HEK293 (cell line): ENCODE data around the gene NUBP1.
"Not testable (repeated sequence)": the region's sequence is repeated elsewhere in the genome, so short reads cannot be mapped to it uniquely, and the experiment has no call there.

Experiments
- CTCF ChIA-PET: fragments of 350-600 bp; formaldehyde crosslinking; extraction: SDS; loops from one replicate; lab custom pipeline; 2021; ENCODE audit warnings: antibody characterized with exemption; lab: Yijun Ruan, JAX
- POLR2A ChIA-PET: fragments of 300-600 bp; formaldehyde crosslinking; extraction: SDS; loops from one replicate; lab custom pipeline; 2020; ENCODE audit warnings: antibody characterized with exemption, inconsistent platforms; lab: Yijun Ruan, JAX
- H3K27ac ChIP-seq: fragments of 200-500 bp; sonication (Bioruptor generic); 2 replicates; pipeline ENCODE4 v1.5.1; 2014; ENCODE audit warnings: low read depth, low read length, control low read depth, inconsistent platforms; ENCODE audit errors: extremely low read depth
- H3K36me3 ChIP-seq, 2 experiments: fragments of 200-500 bp in 1 of 2; sonication (Bioruptor generic) in 1 of 2; 1 replicate in 1 of 2; 2 replicates in 1 of 2; pipeline ENCODE4 v1.5.1; 2014 to 2017; ENCODE audit warnings: inconsistent platforms in 2 of 2, low read length in 2 of 2; ENCODE audit not compliant: control insufficient read depth in 2 of 2, insufficient read depth in 1 of 2
- H3K4me1 ChIP-seq: fragments of 200-500 bp; sonication (Bioruptor generic); 2 replicates; pipeline ENCODE4 v1.5.1; 2014; ENCODE audit warnings: mild to moderate bottlenecking, low read length, inconsistent platforms; ENCODE audit not compliant: control insufficient read depth, insufficient read depth
- H3K4me3 ChIP-seq: 2 replicates; pipeline ENCODE4 v1.5.1; 2011; ENCODE audit warnings: low read depth, mild to moderate bottlenecking, control low read depth, low read length, moderate library complexity
- H3K9me3 ChIP-seq: fragments of 200-500 bp; sonication (Bioruptor generic); 2 replicates; pipeline ENCODE4 v1.5.1; 2014; ENCODE audit warnings: low read depth, low read length, inconsistent platforms; ENCODE audit not compliant: control insufficient read depth, insufficient read depth
- GFI1B ChIP-seq: fragments of 450-650 bp; formaldehyde crosslinking; IDR thresholded peaks from 2 replicates; pipeline ENCODE4 v1.5.1; 2016; ENCODE audit warnings: missing biosample characterization, missing genetic modification characterization
- HOXD13 ChIP-seq: sonication (generic); formaldehyde crosslinking; IDR thresholded peaks from 2 replicates; pipeline ENCODE4 v1.8.0; 2022; ENCODE audit warnings: missing genetic modification reagents, borderline replicate concordance
- KLF10 ChIP-seq: fragments of 450-650 bp; IDR thresholded peaks from 2 replicates; pipeline ENCODE4 v1.5.1; 2018; ENCODE audit warnings: missing biosample characterization, mild to moderate bottlenecking, missing genetic modification characterization
- OVOL3 ChIP-seq: fragments of 450-650 bp; formaldehyde crosslinking; IDR thresholded peaks from 2 replicates; pipeline ENCODE4 v1.5.1; 2016; ENCODE audit warnings: missing biosample characterization, missing genetic modification characterization
- PRDM1 ChIP-seq: fragments of 450-650 bp; formaldehyde crosslinking; IDR thresholded peaks from 2 replicates; pipeline ENCODE4; 2016; ENCODE audit warnings: missing biosample characterization, missing genetic modification characterization
- SCRT1 ChIP-seq: fragments of 450-650 bp; formaldehyde crosslinking; IDR thresholded peaks from 2 replicates; pipeline ENCODE4 v1.5.1; 2016; ENCODE audit warnings: missing biosample characterization, missing genetic modification characterization, borderline replicate concordance
- SP2 ChIP-seq: fragments of 450-650 bp; formaldehyde crosslinking; IDR thresholded peaks from 2 replicates; pipeline ENCODE4 v1.5.1; 2016; ENCODE audit warnings: missing biosample characterization, missing genetic modification characterization
- ZBTB7A ChIP-seq: fragments of 450-650 bp; formaldehyde crosslinking; IDR thresholded peaks from 2 replicates; pipeline ENCODE4 v1.5.1; 2016; ENCODE audit warnings: low read depth, missing biosample characterization, missing genetic modification characterization
- ZNF112 ChIP-seq: fragments of 450-650 bp; formaldehyde crosslinking; IDR thresholded peaks from 2 replicates; pipeline ENCODE4 v1.5.0; 2017; ENCODE audit warnings: missing biosample characterization, missing genetic modification characterization
- ZNF2 ChIP-seq: fragments of 450-650 bp; formaldehyde crosslinking; IDR thresholded peaks from 2 replicates; pipeline ENCODE4 v1.5.1; 2016; ENCODE audit warnings: missing biosample characterization, missing genetic modification characterization
- ZNF335 ChIP-seq: fragments of 450-650 bp; formaldehyde crosslinking; conservative IDR thresholded peaks from 2 replicates; pipeline ENCODE4 v1.5.1; 2016; ENCODE audit warnings: missing biosample characterization, missing genetic modification characterization
- ZNF362 ChIP-seq: fragments of 450-650 bp; formaldehyde crosslinking; IDR thresholded peaks from 2 replicates; pipeline ENCODE4 v1.5.1; 2016; ENCODE audit warnings: missing biosample characterization, missing genetic modification characterization
- ZNF394 ChIP-seq: fragments of 450-650 bp; formaldehyde crosslinking; IDR thresholded peaks from 2 replicates; pipeline ENCODE4 v1.5.1; 2016; ENCODE audit warnings: missing biosample characterization, missing genetic modification characterization, mild to moderate bottlenecking, moderate library complexity, borderline replicate concordance
- ZNF473 ChIP-seq: fragments of 450-650 bp; formaldehyde crosslinking; IDR thresholded peaks from 2 replicates; pipeline ENCODE4 v1.5.1; 2017; ENCODE audit warnings: missing biosample characterization, missing genetic modification characterization
- ZNF513 ChIP-seq: fragments of 450-650 bp; IDR thresholded peaks from 2 replicates; pipeline ENCODE4 v1.5.1; 2018; ENCODE audit warnings: missing biosample characterization, missing genetic modification characterization
- ZNF529 ChIP-seq: fragments of 450-650 bp; formaldehyde crosslinking; IDR thresholded peaks from 2 replicates; pipeline ENCODE4 v1.5.1; 2017; ENCODE audit warnings: missing genetic modification characterization, missing biosample characterization; ENCODE audit not compliant: insufficient replicate concordance
- ZNF585B ChIP-seq: fragments of 450-650 bp; formaldehyde crosslinking; IDR thresholded peaks from 2 replicates; pipeline ENCODE4 v1.5.1; 2016; ENCODE audit warnings: missing biosample characterization, missing genetic modification characterization
- ZNF629 ChIP-seq: fragments of 450-650 bp; formaldehyde crosslinking; IDR thresholded peaks from 2 replicates; pipeline ENCODE4 v1.5.1; 2017; ENCODE audit warnings: missing biosample characterization, missing genetic modification characterization
- ZNF837 ChIP-seq: fragments of 450-650 bp; formaldehyde crosslinking; IDR thresholded peaks from 2 replicates; pipeline ENCODE4 v1.5.1; 2016; ENCODE audit warnings: missing biosample characterization, missing genetic modification characterization

NUBP1 gene

GRCh38 chr16:10770907-10771306, 27.3 kb downstream of the NUBP1 start:
- Histone ChIP-seq H3K4me1 (no peaks in the 10 kb centered on the region), H3K4me3 (no peak overlapping the region), H3K9me3 (no peaks in the 10 kb centered on the region), H3K36me3 (peaks cover 0 to 21% of the 10 kb centered on the region in 2 experiments; a peak in 2 of 3 replicates), H3K27ac (no peak overlapping the region)
- CTCF ChIA-PET = no interaction called here
- POLR2A ChIA-PET = interaction anchor here (0.8 kb wide), 1 partner anchor 148 kb away, joined by 3 read pairs; no protein-coding TSS in a partner anchor
- TF ChIP-seq ZNF473 (no peak), ZNF394 (tag by site-specific recombination) (no peak)

GRCh38 chr16:10776280-10776679, 32.6 kb downstream of the NUBP1 start:
- no peaks in the 10 kb centered on the region for H3K9me3 ChIP-seq
- no peaks in the 10 kb centered on the region for H3K36me3 ChIP-seq
- ChIA-PET CTCF (no interaction called here), POLR2A (no interaction called here)
- H3K27ac ChIP-seq = no peak overlapping the region
- no peak overlapping the region for H3K4me3 ChIP-seq
- TF ChIP-seq KLF10 (tag by site-specific recombination) (no peak), GFI1B (tag by site-specific recombination) (no peak), ZNF2 (tag by site-specific recombination) (no peak), PRDM1 (no peak), ZNF112 (tag by site-specific recombination) (no peak), ZNF529 (tag by site-specific recombination) (no peak), SP2 (no peak), ZNF837 (no peak), HOXD13 (CRISPR knock-in tag) (no peak), ZBTB7A (no peak)
- H3K4me1 ChIP-seq = no peaks in the 10 kb centered on the region

- H3K36me3 ChIP-seq, H3K4me1 ChIP-seq, H3K27ac ChIP-seq, CTCF ChIA-PET, H3K4me3 ChIP-seq, POLR2A ChIA-PET, H3K9me3 ChIP-seq: not testable (repeated sequence)
These were observed 33.3 kb downstream of the NUBP1 start for GRCh38 chr16:10776923-10777322.

GRCh38 chr16:10777356-10777755, 33.7 kb downstream of the NUBP1 start:
- POLR2A ChIA-PET = no interaction called here
- Histone ChIP-seq H3K4me1 (no peaks in the 10 kb centered on the region), H3K27ac (no peak overlapping the region), H3K9me3 (no peaks in the 10 kb centered on the region), H3K4me3 (no peak overlapping the region), H3K36me3 (no peaks in the 10 kb centered on the region)
- CTCF ChIA-PET = no interaction called here
- TF ChIP-seq ZNF585B (tag by site-specific recombination) (peak; percentile 29; the same call in 1 of the 2 replicates), ZNF335 (no peak)

- H3K27ac ChIP-seq, POLR2A ChIA-PET, H3K9me3 ChIP-seq, H3K36me3 ChIP-seq, H3K4me1 ChIP-seq, H3K4me3 ChIP-seq: not testable (repeated sequence)
- CTCF ChIA-PET = interaction anchor here (0.7 kb wide), 1 partner anchor 19 kb away, joined by 4 read pairs; no protein-coding TSS in a partner anchor
These were observed 36.3 kb downstream of the NUBP1 start for GRCh38 chr16:10779908-10780307.

- H3K9me3 ChIP-seq = no peaks in the 10 kb centered on the region
- ChIA-PET POLR2A (no interaction called here), CTCF (no interaction called here)
- no peaks in the 10 kb centered on the region for H3K36me3 ChIP-seq
- no peaks in the 10 kb centered on the region for H3K4me1 ChIP-seq
- no peak overlapping the region for H3K27ac ChIP-seq
- H3K4me3 ChIP-seq = no peak overlapping the region
- TF ChIP-seq ZNF362 (tag by site-specific recombination) = no peak
- TF ChIP-seq ZNF513 (tag by site-specific recombination) = no peak
- no peak for TF ChIP-seq SCRT1 (tag by site-specific recombination)
- no peak for TF ChIP-seq ZNF629 (tag by site-specific recombination)
- TF ChIP-seq OVOL3 (tag by site-specific recombination) = no peak
These were observed 37.0 kb downstream of the NUBP1 start for GRCh38 chr16:10780628-10781027.
